ENCODE measurements around the gene SCGB1C1.
"Not testable (repeated sequence)": the region's sequence is repeated elsewhere in the genome, so short reads cannot be mapped to it uniquely, and the experiment has no call there.

The SCGB1C1 gene

DNA sequence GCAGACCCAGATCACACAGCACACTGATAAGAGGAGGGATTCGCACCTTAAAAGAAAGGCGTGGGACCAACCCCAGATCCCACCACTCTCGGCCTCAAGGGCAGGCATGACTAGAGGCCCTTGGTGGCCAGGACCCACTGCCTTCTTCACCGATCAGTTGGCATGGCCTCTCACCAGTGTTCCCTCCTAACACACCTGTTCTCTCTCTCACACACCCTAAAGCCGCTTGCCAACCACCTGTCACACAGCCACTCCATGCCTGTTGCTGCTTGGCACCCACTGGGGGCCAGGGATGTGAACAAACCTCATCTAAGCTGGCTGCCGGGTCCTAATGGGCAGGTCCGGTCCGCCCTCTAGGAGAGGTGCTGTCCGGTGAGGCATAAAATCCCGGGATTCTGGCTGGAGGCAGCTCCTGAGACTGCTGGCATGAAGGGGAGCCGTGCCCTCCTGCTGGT lies at the start of gene SCGB1C1:
TSS of gene SCGB1C1 (plus strand) at position 405 of the 455 bp plus-strand sequence. CDS start at position 427, 22 bp downstream.
- DNase-seq, result not testable (repeated sequence)

- not testable (repeated sequence) for DNase-seq
Measured at GRCh38 chr11:180242-180641, 12.6 kb upstream of the SCGB1C1 start.

DNA sequence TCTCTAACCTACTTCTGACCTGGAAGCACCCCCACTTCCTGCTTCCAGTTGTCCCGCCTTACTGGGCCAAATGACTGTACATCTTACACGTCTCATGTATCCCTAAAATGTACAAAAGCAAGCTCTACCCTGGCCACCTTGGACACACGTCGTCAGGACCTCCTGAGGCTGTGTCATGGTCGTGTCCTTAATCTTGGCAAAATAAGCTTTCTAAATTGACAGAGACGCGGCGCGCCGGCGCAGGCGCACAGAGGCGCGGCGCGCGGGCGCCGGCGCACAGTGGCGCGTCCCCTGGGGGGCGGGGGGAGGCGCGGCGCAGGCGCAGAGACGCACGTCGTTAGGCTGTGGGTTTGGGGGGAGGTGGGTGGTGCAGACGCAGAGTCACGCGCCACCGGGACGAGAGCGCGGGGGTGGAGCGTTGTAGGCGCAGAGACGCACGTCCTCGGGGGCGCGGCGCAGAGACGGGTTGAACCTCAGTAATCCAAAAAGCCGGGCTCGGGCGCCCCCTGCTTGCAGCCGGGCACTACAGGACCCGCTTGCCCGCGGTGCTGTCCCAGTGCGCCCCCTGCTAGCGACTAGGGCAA lies 3.6 kb upstream of the SCGB1C1 start:
- DNase-seq, result not testable (repeated sequence)

GRCh38 chr11:189843-190311 lies 3.0 kb upstream of the SCGB1C1 start:
- not testable (repeated sequence) for DNase-seq

- DNase-seq, result not testable (repeated sequence)
Measured at GRCh38 chr11:190546-190945, 2.3 kb upstream of the SCGB1C1 start.

DNA sequence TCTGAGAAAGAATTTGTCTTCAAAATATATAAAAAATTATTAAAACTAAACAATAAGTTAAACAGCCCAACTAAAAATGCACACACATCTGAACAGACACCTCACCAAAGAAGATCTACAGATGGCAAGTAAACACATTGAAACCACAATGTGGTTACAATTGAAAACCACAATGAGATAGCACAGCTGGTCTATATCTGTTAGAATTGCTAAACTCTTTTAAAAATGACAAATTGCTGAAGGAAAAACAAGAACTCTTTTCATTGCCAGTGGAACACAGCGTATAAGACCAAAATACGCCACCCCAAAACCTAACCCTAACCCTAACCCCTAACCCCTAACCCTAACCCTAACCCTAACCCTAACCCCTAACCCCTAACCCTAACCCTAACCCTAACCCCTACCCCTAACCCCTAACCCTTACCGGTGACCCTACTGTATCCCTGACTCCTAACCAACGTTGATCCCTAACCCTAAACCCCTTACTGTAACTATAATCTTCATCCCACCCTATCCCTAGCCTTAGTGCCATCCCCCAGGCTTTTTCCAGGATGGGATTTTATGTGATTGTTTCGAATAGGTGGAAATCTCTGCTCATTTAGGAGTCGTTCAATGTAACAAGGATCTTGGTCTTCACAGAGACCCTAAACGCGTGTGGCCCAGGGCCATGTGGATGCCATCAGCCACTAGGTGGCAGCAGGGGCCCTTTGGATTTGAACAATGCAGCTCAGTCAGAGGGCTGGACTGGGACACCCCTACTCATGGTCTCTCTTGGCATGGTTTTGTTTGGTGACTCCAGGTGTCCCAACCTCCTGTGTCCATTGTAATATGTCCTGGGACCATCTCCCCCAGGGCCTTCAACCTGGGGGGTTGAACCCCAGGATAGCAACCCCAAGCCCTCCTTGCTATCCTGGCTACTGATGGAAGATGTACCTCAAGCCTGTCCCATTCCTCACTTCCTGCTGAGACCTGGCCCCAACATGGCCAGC lies 1.1 kb upstream of the SCGB1C1 start:
- not testable (repeated sequence) for DNase-seq

- not testable (repeated sequence) for DNase-seq
Measured at GRCh38 chr11:193481-193880, 603 bp downstream of the SCGB1C1 start.

DNA sequence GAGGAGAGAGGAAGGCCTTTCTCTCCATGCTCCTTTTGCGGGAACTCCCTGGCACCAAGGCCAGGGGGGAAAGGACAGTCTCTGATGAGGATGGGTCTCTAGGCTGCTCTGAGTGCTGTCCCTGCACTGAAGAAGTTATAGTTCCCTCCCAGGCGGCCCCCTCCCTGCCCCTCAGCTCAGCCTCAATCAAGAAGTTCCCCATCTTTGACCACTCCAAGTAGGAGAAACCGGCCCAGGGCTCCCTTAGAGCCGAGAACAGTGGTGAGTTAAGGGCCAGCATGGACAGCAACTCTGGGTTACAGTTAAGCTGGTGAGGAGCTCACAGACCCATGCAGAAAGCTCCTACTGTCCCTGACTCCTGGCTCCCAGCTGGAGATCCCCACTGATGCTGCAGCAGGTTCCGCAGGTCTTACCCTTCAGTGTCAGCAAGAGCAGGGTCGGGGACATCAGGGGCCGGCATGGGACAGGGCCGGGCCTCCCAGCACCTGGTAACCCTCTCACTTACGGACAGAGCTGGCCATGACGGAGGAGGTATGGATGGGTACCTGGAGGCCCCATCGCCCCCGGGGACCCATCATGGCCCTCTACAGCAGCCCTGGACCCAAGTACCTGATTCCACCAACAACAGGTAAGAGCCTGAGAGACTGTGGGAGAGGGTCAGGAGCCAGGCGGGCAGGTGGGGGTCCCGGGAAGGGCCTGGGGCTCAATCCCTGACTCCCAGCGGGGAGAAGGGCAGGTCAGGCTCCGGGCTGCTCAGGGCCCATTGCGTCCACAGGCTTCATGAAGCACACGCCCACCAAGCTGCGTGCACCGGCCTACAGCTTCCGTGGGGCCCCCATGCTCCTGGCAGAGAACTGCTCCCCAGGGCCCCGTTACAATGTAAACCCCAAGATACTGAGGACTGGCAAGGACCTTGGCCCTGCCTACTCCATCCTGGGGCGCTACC lies 4.2 kb downstream of the SCGB1C1 start:
- DNase-seq, result no peak

GRCh38 chr11:197741-198235 lies 4.9 kb downstream of the SCGB1C1 start:
- no peak for DNase-seq

DNA sequence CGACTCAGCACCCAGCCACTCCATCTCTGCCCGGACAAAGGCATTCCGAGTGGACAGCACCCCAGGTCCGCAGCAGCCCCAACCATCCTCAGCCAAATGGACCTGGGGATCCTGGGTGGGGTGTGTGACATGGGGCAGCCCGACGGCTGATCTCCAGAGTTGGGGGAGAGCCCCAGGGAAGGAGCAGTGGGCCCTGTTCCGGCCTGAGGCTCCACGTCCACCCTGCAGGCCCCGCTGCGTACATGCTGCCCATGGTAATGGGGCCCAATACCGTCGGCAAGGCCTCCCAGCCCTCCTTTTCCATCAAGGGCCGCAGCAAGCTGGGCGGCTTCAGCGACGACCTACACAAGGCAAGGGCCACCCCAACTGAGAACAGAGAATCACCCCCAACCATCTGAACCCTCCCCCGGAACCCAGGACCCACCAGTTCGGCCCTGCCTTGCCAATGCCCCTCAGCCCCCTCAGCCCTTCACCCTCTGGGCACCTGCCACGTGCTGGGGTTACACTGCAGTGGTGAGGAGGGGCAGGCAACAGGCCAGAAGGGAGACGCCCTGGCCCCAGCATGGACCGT lies 5.4 kb downstream of the SCGB1C1 start:
- DNase-seq, result no peak

GRCh38 chr11:199004-199581 lies 6.2 kb downstream of the SCGB1C1 start:
- DNase-seq, result no peak

DNA sequence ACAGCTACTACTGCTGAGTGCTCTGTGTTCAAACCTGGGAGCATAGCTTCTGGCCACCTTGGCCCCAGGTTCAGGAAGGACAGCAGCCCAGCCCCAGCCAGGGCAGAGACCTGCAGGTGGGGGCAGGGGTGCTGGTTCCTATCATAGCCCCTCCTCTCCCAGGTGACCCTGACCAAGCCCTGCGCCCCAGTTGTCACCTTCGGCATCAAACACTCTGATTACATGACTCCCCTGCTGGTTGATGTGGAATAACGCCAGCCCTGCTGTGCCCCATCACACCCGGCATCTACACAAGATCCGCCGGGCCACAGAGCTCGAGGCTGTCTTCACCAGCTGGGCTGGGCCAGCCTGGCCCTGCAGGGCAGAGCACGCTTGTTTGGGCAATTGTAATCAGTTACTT lies 6.9 kb downstream of the SCGB1C1 start:
- no peak for DNase-seq

- no peak for DNase-seq
Measured at GRCh38 chr11:200224-201003, 7.5 kb downstream of the SCGB1C1 start.

DNA sequence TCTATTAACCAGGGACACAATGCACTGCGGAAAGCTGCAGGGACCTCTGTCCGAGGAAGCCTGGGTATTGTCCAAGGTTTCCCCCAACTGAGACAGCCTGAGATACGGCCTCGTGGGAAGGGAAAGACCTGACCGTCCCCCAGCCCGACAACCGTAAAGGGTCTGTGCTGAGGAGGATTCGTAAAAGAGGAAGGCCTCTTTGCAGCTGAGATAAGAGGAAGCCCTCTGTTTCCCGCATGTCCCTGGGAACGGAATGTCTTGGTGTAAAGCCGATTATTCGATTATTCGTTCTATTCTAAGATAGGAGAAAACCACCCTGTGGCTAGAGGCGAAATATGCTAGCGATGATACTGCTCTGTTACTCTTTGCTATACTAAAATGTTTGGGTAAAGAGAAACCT lies 9.1 kb downstream of the SCGB1C1 start:
- DNase-seq, result no peak

DNA sequence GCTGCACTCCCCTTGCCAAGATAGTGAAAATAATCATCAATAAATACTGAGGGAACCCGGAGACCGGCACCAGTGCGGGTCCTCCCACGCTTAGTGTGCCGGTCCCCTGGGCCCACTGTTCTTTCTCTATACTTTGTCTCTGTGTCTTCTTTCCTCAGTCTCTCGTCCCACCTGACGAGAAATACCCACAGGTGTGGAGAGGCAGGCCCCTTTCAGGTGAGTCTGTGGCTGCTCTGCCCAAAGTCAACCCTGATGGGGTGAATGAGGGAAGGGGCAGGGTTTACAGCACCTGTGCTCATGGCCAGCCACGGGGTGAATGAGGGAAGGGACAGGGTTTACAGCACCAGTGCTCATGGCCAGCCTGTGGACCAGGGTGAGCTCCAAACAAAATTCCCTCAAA lies 9.6 kb downstream of the SCGB1C1 start:
- no peak for DNase-seq

- DNase-seq, result no peak
Measured at GRCh38 chr11:203056-203944, 10.4 kb downstream of the SCGB1C1 start.

DNA sequence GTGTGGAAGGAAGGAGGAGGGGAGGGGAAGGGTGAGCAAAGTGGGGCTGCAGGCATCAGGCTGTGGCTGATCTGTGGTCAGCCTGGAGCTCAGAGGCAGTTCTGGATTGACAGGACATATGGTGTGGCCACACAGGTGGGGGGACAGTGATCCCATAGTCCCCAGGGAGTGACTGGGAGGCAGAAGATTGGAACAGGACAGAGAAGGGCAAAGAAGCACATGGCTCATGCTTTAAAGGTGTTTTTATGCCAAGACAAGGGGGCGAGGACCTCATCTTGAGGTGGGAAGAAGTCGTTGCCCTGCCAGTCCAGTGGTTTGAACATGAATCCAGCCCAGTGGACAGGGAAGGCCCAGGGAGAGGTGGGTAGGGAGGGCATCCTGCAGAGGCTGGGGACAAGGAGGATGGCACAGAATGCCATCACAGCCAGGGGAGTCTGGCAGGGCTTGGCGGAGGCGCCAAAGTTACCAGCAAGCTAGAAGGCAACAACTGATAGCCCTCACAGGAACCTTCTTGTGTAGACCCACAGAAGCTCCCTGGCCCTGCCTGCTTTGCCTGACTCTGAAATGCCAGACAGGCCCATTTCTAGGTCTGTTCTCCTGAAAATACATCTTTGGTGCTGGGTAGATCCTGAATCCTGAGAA lies 11.2 kb downstream of the SCGB1C1 start:
- no peak for DNase-seq

DNA sequence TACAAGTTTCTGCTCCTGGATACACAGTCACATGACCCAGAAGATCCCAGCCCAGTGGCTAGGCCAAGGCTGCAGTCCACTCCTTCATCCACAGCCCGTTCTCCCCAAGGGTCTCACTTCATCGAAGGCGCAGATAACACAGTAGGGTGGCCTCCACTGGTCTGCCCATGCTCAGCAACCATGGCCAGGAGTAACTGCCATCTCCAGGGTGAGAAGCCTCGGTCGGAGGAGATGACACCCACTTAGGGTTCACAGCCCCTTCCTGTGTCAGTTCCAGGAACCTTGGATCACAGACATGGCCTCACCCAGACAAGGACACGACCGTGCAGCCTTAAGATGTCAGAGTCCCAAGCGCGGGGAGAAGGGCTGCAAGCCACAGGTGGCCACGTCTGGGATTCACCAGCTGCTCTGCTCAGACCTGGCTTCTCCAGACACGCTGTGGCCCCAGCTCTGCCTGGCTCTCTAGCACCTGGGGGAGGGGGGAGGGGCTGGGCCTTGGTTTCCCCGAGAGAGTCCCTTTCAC lies 11.8 kb downstream of the SCGB1C1 start:
- no peak for DNase-seq

All from hypothalamus (tissue), 51 donors.